ENCODE measurements around the gene VSX1.

Gene VSX1

GRCh38 chr20:25065625-25066338, 16.2 kb downstream of the VSX1 start:
- DNase-seq (ENCODE audit: low spot score) = peak; percentile 84

- DNase-seq (ENCODE audit: low spot score) = no peak
These were observed 16.8 kb downstream of the VSX1 start for GRCh38 chr20:25065072-25065624.

DNA sequence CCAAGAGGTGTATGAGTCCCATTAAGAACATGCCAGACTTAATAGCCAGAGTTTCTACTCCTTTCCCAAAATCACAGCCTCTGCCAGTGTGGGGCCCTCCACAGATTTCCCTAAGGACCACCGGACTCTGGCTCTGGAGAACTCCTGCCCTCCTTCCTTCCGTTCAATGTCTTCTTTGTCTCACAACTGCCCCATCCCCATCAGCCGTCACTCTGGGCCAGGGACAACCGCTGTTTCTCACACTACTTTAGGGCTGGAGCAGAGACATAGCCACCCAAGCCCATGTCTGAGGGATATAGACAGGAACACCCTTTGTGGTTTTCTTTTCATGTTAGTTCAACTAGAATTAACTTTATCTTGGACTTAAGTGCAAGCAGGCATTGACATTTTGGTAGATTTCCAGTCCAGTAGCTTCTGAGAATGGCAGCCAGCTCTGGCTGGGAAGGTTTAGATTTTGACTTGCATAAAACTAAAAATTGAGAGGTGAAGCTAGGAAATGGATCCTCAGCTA, 17.3 kb downstream of the VSX1 start:
- DNase-seq (ENCODE audit: low spot score) = no peak

GRCh38 chr20:25063981-25064380, 18.0 kb downstream of the VSX1 start:
- no peak for DNase-seq (ENCODE audit: low spot score)

DNA sequence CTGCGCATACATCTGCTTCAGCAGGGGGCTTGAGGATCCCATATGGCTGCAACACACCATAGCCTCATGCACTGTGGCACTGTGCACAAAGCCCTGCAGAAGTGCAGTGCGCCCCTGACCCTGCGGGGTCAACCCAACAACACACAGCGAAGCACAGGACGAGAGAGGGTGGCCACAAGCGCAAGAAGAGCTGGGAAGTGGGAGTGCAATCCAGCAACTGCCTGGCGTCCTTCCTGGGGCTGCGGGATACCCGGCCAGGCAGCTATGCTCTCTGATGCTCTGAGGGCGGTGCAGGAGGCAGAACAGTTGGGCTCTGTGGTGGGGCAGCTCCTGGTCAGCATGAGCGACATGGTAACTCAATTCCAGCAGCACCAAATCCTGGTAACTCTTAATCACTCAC, 18.4 kb downstream of the VSX1 start:
- no peak for DNase-seq (ENCODE audit: low spot score)

DNA sequence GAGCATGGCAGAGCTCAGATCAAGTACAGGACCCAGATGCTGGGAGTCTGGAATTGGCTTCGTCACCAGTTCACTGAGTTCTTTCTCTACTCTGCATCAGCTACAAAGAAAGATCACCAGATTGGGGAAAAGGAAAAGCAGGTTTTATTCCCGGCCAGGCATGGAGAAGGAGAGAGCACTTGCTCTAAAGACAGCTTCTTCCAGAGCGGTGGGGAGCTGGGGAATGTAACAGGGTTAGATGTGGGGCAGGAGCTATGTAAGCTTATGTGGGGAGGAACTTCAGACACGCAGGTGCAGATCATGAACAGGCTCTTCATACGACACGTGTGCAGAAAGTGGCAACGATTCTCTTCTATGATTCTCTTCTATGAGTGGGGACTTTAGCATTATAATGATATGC, 19.1 kb downstream of the VSX1 start:
- DNase-seq (ENCODE audit: low spot score) = no peak

GRCh38 chr20:25061821-25062530, 20.0 kb downstream of the VSX1 start:
- no peak for DNase-seq (ENCODE audit: low spot score)

GRCh38 chr20:25061103-25061799, 20.7 kb downstream of the VSX1 start:
- DNase-seq (ENCODE audit: low spot score) = no peak

DNA sequence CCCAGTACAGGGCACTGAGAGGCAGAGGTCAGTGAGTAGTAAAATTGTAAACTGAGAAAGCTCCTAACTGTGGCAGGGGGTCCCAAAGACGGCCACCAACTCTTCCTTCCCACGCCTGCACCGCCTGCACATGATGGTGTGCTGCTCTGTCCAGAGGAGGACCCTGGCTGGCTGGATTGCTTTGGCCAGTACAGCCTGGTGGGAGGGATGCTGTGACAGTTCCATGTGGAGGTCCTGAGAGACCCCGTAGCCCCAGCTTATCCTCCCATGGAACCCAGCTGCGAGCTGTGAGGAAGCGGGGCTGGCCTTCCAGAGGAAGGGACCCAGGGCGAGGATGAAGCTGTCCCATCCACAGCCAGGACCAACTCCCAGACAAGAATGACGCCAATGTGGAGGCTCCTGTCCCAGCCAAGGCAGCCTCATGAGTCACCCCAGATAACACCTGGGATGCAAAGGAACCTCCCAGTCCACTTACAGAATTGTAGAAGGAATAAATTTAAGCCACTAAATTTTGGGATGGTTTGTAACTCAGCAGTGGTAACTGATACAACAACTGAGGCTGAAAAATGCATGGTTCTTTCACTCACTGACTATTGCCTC, 22.0 kb downstream of the VSX1 start:
- DNase-seq (ENCODE audit: low spot score) = no peak

DNA sequence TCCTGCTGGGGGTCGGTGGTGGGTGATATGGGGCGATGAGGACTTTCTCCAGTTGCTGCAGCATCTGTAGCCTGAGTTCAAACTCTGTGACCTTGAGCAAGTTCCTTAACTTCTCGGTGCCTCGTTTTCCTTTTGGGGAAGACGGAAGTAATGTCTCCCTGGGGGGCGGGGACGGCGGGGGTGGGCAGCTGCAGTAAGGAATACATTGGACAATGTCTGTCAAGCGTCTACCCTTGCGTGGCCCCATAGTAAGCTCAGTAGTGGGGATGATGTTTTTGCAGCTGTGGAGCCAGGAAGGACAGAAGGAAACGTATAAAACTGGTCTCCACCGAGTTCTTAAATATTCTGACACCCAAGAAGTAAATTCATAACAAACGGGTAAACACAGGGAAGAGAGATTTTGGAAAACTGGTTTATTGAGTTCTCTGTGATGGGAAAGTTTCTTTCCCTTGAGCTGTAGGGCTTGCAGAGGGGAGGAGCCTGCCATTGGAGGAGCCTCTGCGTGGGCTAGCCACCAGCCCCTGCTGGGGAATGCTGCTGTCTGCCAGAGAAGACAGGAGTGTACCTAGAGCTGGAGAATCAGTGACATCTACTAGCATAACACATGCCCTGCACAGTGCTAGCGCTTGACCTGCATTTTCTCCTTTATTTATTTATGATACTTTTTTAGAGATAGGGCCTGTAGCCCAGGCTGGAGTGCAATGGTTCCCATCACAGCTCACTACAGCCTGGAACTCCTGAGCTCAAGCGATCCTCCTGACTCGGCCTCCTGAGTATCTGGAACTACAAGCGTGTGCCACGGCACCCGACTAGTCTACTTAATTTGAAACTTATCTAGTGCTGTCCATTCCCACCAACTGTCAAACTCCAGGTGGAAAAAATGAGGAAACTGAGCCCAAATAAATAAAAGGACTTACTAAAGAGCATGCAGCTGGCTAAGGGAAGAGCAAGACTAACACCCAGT, 22.8 kb downstream of the VSX1 start:
- DNase-seq (ENCODE audit: low spot score) = no peak

DNA sequence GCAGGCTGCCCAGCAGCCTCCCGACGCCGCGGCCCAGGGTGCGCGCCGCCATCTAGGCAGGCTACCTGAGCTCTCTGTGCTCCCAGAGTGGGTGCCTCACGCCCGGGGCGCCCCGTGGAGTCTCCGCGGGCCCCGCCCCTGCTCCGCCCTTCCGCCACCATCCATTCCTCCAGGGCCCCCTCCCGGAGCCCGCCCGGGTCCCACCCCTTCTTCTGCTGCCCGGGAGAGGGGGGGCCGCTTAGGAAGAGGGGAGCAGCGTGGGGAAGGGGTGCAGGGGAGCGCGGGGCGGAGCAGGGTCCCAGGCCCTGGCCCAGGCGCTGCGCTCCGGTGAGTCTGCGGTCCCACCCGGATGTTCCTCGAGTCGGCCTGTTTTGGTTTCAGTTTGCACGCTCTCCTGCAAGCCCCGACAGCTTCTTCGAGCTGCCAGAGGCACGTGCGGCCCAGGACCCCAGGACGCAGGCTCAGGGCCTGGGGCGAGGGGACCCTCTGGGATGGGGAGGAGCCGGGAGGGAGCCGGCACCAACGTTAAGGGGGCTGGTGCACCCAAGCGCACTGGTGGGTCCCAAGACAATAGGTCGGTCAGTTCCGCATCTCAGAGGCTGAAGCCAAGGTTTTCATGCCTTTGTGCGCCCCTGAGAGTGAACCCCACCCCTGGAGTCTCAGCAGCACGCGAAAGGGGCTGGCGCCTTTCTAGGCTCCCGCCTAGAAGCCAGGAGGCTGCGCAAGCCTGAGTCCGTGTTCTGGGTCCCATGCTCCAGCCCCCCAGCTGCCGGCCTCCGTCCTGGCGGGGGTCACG, 23.7 kb downstream of the VSX1 start, which contains the start of gene ACSS1:
TSS of gene ACSS1 (minus strand) at position 89 of the 796 bp plus-strand sequence. CDS start at position 52, 37 bp downstream.
- peak; percentile 78 for DNase-seq (ENCODE audit: low spot score)

DNA sequence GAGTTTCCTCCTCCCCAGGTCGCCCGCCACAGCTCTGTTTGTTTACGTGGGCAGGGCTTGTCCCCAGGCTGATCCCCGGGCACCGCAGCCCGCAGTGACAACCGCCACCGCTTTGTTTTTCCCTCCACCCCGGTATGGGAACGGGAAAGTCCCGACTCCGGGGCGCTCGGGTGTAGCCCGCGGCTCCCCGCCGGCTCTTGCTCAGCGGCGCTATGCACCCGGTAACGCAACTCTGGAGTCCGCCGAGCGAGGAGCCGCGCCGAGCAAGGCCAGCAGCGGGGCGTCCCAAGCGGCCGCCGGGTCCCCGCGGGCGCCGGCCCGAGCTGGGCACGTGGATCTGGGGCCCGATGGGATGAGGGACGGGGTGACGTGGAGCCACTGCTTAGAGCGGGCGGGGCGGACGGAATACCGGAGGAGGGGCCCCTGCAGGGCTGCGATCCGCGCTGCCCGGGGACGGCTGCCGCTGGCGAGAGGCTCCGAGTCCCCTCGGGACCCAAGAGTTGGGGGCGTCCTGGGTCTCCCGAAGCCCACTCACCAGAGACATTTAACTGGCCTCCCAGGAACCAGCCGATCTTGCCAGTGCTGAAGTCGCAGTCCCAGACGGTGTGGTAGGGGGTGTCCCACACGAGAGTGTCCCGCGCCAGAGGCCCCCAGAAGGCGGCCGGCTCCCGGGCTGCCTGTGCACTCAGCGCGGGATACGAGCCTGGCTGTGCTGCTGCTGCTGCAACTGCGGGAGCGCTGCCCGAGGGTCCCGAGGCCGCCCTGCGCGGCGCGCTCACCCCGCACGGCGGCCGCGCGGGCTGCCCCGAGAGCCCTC, 24.5 kb downstream of the VSX1 start:
- peak; percentile 83 for DNase-seq (ENCODE audit: low spot score)

DNA sequence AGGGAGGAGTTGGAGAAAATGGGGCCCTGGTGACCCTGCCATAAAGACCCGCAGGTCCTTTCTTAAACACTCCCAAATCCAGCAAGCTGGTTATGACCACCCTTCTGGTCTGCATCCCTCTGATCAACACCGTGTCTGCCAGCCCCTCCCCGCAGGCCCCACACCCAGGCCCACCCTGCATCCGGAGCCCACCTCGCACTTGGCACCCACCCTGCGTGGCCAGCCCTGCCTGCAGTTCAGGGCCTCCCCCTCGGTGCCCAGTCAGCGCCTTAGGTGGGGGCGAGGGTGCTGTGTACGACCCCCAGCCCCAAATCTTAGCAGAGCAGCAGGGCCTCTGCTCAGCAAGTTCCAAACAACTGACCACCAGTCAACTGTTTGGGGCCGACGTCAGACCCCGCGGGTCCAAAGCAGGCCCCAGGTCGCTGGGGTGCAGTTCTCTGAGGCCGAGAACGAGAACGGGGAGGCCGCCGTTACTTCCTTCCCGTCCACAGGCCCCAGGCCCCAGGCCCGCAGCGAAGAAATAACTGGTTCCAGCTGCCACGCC, 25.2 kb downstream of the VSX1 start:
- no peak for DNase-seq (ENCODE audit: low spot score)

DNA sequence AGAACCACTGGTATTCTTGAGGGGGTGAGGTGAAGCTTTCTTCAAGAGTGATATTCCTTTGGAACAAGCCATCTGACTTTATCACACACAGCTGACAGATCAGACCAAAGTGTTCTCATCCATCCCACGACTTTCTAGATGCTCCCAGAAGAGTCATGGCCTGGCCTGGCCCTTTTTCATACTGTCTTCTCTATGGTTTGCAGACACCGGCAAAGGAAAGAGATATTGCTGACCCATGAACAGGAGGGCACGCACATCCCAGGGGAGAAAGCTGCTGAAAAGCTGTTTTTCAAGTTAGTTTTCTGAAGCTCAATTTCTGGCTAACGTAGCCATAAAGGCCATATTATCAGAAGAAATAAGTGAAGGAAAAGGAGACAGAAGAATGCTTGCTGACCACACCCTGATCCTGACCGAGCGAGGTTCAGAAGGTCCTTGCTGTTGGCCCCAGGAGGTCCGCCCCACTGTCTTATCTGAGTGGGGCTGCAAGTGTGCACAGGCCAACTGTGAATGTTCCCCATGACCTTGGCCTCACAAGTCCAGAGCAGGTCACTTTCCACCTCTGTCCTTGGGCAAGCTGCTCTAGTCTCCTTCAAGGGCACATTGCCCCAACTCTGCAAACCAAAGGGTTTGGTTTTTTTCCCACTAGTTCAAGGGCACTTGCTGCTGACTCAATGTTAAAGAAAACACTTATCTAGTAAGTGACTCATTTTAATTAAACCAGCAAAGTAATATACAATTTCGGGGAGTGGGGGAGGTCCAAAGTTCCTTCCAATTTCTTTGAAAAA, 26.0 kb downstream of the VSX1 start:
- DNase-seq (ENCODE audit: low spot score) = no peak

GRCh38 chr20:25054995-25055629, 26.8 kb downstream of the VSX1 start:
- no peak for DNase-seq (ENCODE audit: low spot score)

GRCh38 chr20:25054096-25054820, 27.7 kb downstream of the VSX1 start:
- DNase-seq (ENCODE audit: low spot score) = no peak
